ENCODE results near the gene SVBP.

Gene SVBP

DNA sequence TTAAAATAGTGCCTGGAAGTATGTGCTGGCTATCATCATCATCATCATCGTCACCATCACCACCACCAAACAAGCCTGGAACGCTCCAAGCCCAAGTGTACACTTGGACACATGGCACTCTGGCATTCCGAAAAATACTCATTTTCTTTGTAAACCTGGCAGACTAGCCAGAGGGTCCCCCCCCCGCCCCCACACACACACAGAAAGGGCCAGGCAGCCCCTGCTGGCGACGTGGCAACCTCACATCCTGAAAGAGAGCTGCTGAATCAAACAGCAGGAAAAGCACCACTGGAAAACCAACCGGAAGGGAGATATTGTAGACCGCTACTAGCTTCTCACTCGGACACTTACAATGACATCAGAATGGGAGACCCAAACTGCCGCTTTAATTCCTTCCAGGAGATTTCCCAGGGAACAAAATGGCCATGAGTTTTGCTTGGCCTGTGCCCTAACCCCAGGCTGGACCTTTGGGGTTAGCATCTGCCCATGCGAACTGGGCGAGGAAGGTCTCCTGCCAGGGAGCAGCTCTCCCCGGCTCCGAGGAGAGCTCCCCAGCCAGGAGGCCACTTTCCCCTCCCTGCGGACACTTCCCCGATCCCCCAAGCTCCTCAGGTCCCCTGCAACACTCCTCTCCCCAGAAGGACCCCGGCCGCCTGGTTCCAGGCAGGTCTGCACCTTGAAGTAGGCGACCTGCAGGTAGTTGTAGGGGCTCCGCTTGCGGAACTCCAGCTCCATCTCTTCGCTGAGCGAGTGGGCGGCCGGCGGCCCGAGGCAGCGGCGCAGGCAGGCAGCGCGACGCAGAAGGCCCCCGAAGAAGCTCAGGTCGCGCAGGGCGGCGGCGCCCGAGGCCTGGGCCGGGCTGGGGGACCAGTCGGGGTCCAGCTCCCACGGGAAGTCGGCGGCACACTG, 51.1 kb downstream of the SVBP start:
- peak; percentile 76 for DNase-seq (ENCODE audit: low spot score)

GRCh38 chr1:42765269-42765668, 51.9 kb downstream of the SVBP start:
- no peak for DNase-seq (ENCODE audit: low spot score)

DNA sequence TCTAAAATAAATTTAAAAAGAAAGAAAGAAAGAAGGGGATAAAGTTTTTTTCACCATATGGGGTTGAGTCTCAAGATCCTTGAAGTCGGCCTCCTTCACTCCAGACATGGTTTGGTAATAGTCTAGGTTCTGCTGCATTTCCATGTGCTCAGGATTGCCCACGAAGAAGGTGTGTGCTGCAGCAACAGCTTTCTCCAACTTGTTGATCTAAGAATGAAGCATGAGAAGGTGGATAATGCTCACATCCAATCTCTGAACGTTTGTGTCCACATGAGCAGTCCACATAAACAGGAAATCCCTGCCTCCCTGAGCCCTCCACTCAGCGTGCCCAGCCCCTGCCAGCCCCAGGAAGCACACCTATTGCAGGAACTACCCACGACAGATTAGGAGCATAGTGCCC, 54.9 kb downstream of the SVBP start:
- DNase-seq (ENCODE audit: low spot score), result no peak

- no peak for DNase-seq (ENCODE audit: low spot score)
Measured at GRCh38 chr1:42761567-42761966, 55.6 kb downstream of the SVBP start.

GRCh38 chr1:42759114-42759513, 58.1 kb downstream of the SVBP start:
- no peak for DNase-seq (ENCODE audit: low spot score)

- DNase-seq (ENCODE audit: low spot score), result no peak
Measured at GRCh38 chr1:42758641-42759040, 58.6 kb downstream of the SVBP start.

DNA sequence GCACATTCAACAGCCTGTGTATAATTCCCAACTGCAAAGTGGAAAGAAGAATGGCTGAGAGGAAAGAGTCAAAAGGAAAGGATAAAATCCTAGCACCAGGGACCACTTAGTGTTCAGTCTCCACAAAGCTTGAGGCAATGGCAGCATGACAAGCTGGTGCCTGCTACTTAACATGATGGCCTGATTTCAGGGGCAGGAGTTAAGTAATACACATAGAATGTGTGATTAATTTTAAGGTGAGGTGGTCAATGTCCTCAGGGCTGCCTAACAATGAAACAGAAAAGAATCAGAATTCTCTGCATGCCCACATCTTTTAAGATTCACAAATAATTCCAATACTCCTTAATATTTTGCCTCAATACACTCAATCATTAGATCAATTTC, 59.3 kb downstream of the SVBP start:
- no peak for DNase-seq (ENCODE audit: low spot score)
